ENCODE measurements around the gene OLAH. TPM values are rescaled to one million over a fixed set of nuclear protein-coding genes. Genes with fewer than 3 reads are reported as not detected.

OLAH gene
- polyA plus RNA-seq, 3 donors, result 0.09 TPM; not detected in 2

DNA sequence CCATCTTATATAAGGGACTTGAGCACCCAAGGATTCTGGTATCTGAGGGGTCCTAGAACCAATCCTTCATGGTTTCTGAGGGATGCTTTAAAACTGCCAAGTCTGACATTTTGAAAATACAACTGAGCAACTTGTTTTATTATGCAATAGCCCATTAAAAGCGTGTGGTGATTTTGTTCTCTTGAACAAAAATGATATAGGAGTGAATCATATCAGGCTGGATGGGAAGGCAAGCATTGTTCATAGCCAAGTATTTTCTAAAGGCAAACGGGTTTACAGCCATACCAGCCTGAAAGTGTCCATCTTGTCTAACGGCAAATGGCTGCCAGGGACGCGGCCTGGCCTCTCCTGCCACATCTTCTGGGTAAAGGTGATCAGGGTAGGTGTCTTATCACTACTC lies 76.8 kb downstream of the OLAH start:
- H3K27me3 ChIP-seq (ENCODE audit: control insufficient read depth in 2 of 2, insufficient read depth in 2 of 2, low read length in 2 of 2), result no peaks in the 10 kb centered on the region
- H3K9ac ChIP-seq (ENCODE audit: insufficient read depth, low read length, poor library complexity, severe bottlenecking), result no peak overlapping the region
- H3K4me3 ChIP-seq (replicated peaks in 1 of 3; ENCODE audit: low read depth in 2 of 3, low read length in 3 of 3), result no peak overlapping the region
- 83% methylated on average over 1 of the region's 5 CpGs for WGBS (ENCODE audit: insufficient coverage)
- no peak overlapping the region for H3K27ac ChIP-seq (ENCODE audit: low read depth in 1 of 2, low read length in 2 of 2)
- Mint-ChIP-seq H3K4me3 (no peak overlapping the region), H3K36me3 (peaks cover under 1 to 14% of the 10 kb centered on the region in 2 donors), H3K4me1 (peaks cover 3% of the 10 kb centered on the region), H3K27ac (no peak overlapping the region), H3K9me3 (peaks cover 0 to 3% (median 0%) of the 10 kb centered on the region in 7 donors), H3K27me3 (ENCODE audit: low read depth in 3 of 3) (no peaks in the 10 kb centered on the region)
- H3K4me2 ChIP-seq (replicated peaks; ENCODE audit: extremely low read depth, low read length, poor library complexity, severe bottlenecking), result no peak overlapping the region
- peaks cover 0 to 4% of the 10 kb centered on the region in 2 donors for H3K4me1 ChIP-seq (ENCODE audit: control insufficient read depth in 1 of 2, insufficient read depth in 2 of 2, low read length in 2 of 2)
- TF ChIP-seq, protein P1, sequence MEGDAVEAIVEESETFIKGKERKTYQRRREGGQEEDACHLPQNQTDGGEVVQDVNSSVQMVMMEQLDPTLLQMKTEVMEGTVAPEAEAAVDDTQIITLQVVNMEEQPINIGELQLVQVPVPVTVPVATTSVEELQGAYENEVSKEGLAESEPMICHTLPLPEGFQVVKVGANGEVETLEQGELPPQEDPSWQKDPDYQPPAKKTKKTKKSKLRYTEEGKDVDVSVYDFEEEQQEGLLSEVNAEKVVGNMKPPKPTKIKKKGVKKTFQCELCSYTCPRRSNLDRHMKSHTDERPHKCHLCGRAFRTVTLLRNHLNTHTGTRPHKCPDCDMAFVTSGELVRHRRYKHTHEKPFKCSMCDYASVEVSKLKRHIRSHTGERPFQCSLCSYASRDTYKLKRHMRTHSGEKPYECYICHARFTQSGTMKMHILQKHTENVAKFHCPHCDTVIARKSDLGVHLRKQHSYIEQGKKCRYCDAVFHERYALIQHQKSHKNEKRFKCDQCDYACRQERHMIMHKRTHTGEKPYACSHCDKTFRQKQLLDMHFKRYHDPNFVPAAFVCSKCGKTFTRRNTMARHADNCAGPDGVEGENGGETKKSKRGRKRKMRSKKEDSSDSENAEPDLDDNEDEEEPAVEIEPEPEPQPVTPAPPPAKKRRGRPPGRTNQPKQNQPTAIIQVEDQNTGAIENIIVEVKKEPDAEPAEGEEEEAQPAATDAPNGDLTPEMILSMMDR (IDR thresholded peaks at IDR 0.05), result no peak
- intact Hi-C loops (cut with micrococcal nuclease), result no loop called here
- no peak for DNase-seq
- no peaks in the 10 kb centered on the region for H3K79me2 ChIP-seq (ENCODE audit: insufficient read depth, low read length)
- H3K9me3 ChIP-seq (replicated peaks in 1 of 2; ENCODE audit: control insufficient read depth in 1 of 2, insufficient read depth in 1 of 2, low read length in 2 of 2), result no peaks in the 10 kb centered on the region
- no peaks in the 10 kb centered on the region for H3K36me3 ChIP-seq (replicated peaks in 1 of 2; ENCODE audit: control insufficient read depth in 1 of 2, insufficient read depth in 2 of 2, low read length in 2 of 2)
- no peaks in the 10 kb centered on the region for H4K20me1 ChIP-seq (ENCODE audit: insufficient read depth, low read length)
- H2AFZ ChIP-seq (ENCODE audit: insufficient read depth, low read depth, low read length, poor library complexity, severe bottlenecking), result no peak overlapping the region

DNA sequence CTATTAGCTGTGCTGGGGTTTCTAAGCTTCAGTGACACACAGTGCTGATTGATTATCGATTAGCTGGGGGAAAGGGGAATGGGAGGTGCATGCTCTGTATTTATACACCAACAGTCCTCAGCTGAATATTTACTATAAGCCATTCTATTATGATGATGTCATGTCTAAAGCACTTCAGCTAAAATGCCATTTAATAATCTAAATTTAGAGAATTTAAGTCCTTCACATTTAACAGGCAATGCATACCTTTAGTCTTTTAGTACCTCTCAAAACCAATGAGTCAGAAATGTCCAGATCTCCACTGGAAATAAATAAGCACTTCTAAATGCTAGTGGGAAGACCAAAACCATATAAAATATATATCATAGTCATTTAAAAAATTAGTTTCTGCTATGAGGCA lies 78.0 kb downstream of the OLAH start:
- Mint-ChIP-seq H3K4me3 (no peak overlapping the region), H3K9me3 (peaks cover 0 to 2% (median 0%) of the 10 kb centered on the region in 7 donors), H3K36me3 (peaks cover 0 to 16% of the 10 kb centered on the region in 2 donors), H3K27me3 (ENCODE audit: low read depth in 3 of 3) (peaks cover 0 to 4% (median 0%) of the 10 kb centered on the region in 3 donors), H3K27ac (no peak overlapping the region), H3K4me1 (peaks cover 3% of the 10 kb centered on the region)
- H3K9ac ChIP-seq (ENCODE audit: insufficient read depth, low read length, poor library complexity, severe bottlenecking), result no peak overlapping the region
- no peaks in the 10 kb centered on the region for H3K9me3 ChIP-seq (replicated peaks in 1 of 2; ENCODE audit: control insufficient read depth in 1 of 2, insufficient read depth in 1 of 2, low read length in 2 of 2)
- no CpG with 5 or more reads among the region's 1 CpG for WGBS (ENCODE audit: insufficient coverage)
- H3K79me2 ChIP-seq (ENCODE audit: insufficient read depth, low read length), result no peaks in the 10 kb centered on the region
- no peak overlapping the region for H3K27ac ChIP-seq (ENCODE audit: low read depth in 1 of 2, low read length in 2 of 2)
- H3K4me2 ChIP-seq (replicated peaks; ENCODE audit: extremely low read depth, low read length, poor library complexity, severe bottlenecking), result no peak overlapping the region
- TF ChIP-seq, protein P1 (IDR thresholded peaks at IDR 0.05), result no peak
- peaks cover 0 to 4% of the 10 kb centered on the region in 2 donors for H3K4me1 ChIP-seq (ENCODE audit: control insufficient read depth in 1 of 2, insufficient read depth in 2 of 2, low read length in 2 of 2)
- H3K36me3 ChIP-seq (replicated peaks in 1 of 2; ENCODE audit: control insufficient read depth in 1 of 2, insufficient read depth in 2 of 2, low read length in 2 of 2), result no peaks in the 10 kb centered on the region
- intact Hi-C loops (cut with micrococcal nuclease), result no loop called here
- DNase-seq, result no peak
- H3K27me3 ChIP-seq (ENCODE audit: control insufficient read depth in 2 of 2, insufficient read depth in 2 of 2, low read length in 2 of 2), result no peaks in the 10 kb centered on the region
- no peak overlapping the region for H3K4me3 ChIP-seq (replicated peaks in 1 of 3; ENCODE audit: low read depth in 2 of 3, low read length in 3 of 3)
- no peaks in the 10 kb centered on the region for H4K20me1 ChIP-seq (ENCODE audit: insufficient read depth, low read length)
- no peak overlapping the region for H2AFZ ChIP-seq (ENCODE audit: insufficient read depth, low read depth, low read length, poor library complexity, severe bottlenecking)

All from CD14-positive monocyte (primary cell).